ENCODE data around the gene CFDP1. TPM values are rescaled to one million over a fixed set of nuclear protein-coding genes. Genes with fewer than 3 reads are reported as not detected.
"Not testable (repeated sequence)": the region's sequence is repeated elsewhere in the genome, so short reads cannot be mapped to it uniquely, and the experiment has no call there.

The CFDP1 gene
- polyA plus RNA-seq, 1 donor (not counting 4 experiments of a cell fraction or from before 2014, with no cell fraction given): 42.1 TPM

- H3K36me3 ChIP-seq (ENCODE audit: control insufficient read depth in 2 of 2, extremely low read depth in 1 of 2, insufficient read depth in 2 of 2, low read length in 2 of 2): no peaks in the 10 kb centered on the region
- no peak overlapping the region for H2AFZ ChIP-seq (ENCODE audit: control insufficient read depth, low read length)
- no peak for TF ChIP-seq EZH2 (IDR thresholded peaks at IDR 0.05; ENCODE audit: low read length)
- H3K4me1 ChIP-seq (ENCODE audit: control insufficient read depth, extremely low read depth, insufficient read depth, low read length): peaks cover 21% of the 10 kb centered on the region
- dilution Hi-C loops (cut with MboI; ENCODE audit: extremely low pct_ligation_motif_present, low sequenced_read_pairs): no loop called here
- no peak overlapping the region for H3K4me2 ChIP-seq (ENCODE audit: control insufficient read depth, extremely low read depth, insufficient read depth, low read depth, low read length)
- DNase-seq (ENCODE audit: low read depth, low spot score) (no peak), FAIRE-seq (no peak)
- H3K27me3 ChIP-seq (ENCODE audit: control insufficient read depth, extremely low read depth, insufficient read depth, low read length): no peaks in the 10 kb centered on the region
- no peaks in the 10 kb centered on the region for H3K9me3 ChIP-seq (ENCODE audit: control insufficient read depth, low read depth, low read length)
- H3K9ac ChIP-seq (ENCODE audit: control insufficient read depth, extremely low read depth, insufficient read depth, low read length): no peak overlapping the region
- no peaks in the 10 kb centered on the region for H3K9me1 ChIP-seq (ENCODE audit: control insufficient read depth, extremely low read depth, insufficient read depth, low read length)
- no peaks in the 10 kb centered on the region for H4K20me1 ChIP-seq (ENCODE audit: control insufficient read depth, extremely low read depth, insufficient read depth, low read length)
- no peaks in the 10 kb centered on the region for H3K79me2 ChIP-seq (ENCODE audit: control insufficient read depth, insufficient read depth, low read length)
- H3K27ac ChIP-seq (ENCODE audit: control insufficient read depth, insufficient read depth, low read length): no peak overlapping the region
- H3K4me3 ChIP-seq (ENCODE audit: control insufficient read depth in 2 of 3, extremely low read depth in 1 of 3, insufficient read depth in 2 of 3, low read depth in 1 of 3, low read length in 3 of 3): no peak overlapping the region
Observed at GRCh38 chr16:75272097-75272551, 161.2 kb downstream of the CFDP1 start.

GRCh38 chr16:75271441-75272096 is 161.7 kb downstream of the CFDP1 start:
- no peak overlapping the region for H3K9ac ChIP-seq (ENCODE audit: control insufficient read depth, extremely low read depth, insufficient read depth, low read length)
- H3K4me3 ChIP-seq (ENCODE audit: control insufficient read depth in 2 of 3, extremely low read depth in 1 of 3, insufficient read depth in 2 of 3, low read depth in 1 of 3, low read length in 3 of 3): no peak overlapping the region
- no peak overlapping the region for H3K4me2 ChIP-seq (ENCODE audit: control insufficient read depth, extremely low read depth, insufficient read depth, low read depth, low read length)
- no peaks in the 10 kb centered on the region for H3K36me3 ChIP-seq (ENCODE audit: control insufficient read depth in 2 of 2, extremely low read depth in 1 of 2, insufficient read depth in 2 of 2, low read length in 2 of 2)
- no peaks in the 10 kb centered on the region for H4K20me1 ChIP-seq (ENCODE audit: control insufficient read depth, extremely low read depth, insufficient read depth, low read length)
- no peak for DNase-seq (ENCODE audit: low read depth, low spot score)
- dilution Hi-C loops (cut with MboI; ENCODE audit: extremely low pct_ligation_motif_present, low sequenced_read_pairs): no loop called here
- H3K79me2 ChIP-seq (ENCODE audit: control insufficient read depth, insufficient read depth, low read length): peaks cover under 1% of the 10 kb centered on the region
- peaks cover 26% of the 10 kb centered on the region for H3K4me1 ChIP-seq (ENCODE audit: control insufficient read depth, extremely low read depth, insufficient read depth, low read length)
- H3K27me3 ChIP-seq (ENCODE audit: control insufficient read depth, extremely low read depth, insufficient read depth, low read length): no peaks in the 10 kb centered on the region
- no peak for FAIRE-seq
- no peak for TF ChIP-seq CTCF (optimal IDR thresholded peaks at IDR 0.05 in 1 of 3, IDR thresholded peaks at IDR 0.05 in 1 of 3, conservative IDR thresholded peaks at IDR 0.05 in 1 of 3; ENCODE audit: extremely low read depth in 1 of 3, insufficient read depth in 2 of 3, low read length in 3 of 3)
- no peak for TF ChIP-seq EZH2 (IDR thresholded peaks at IDR 0.05; ENCODE audit: low read length)
- no peak overlapping the region for H2AFZ ChIP-seq (ENCODE audit: control insufficient read depth, low read length)
- H3K9me1 ChIP-seq (ENCODE audit: control insufficient read depth, extremely low read depth, insufficient read depth, low read length): no peaks in the 10 kb centered on the region
- no peak overlapping the region for H3K27ac ChIP-seq (ENCODE audit: control insufficient read depth, insufficient read depth, low read length)
- H3K9me3 ChIP-seq (ENCODE audit: control insufficient read depth, low read depth, low read length): no peaks in the 10 kb centered on the region

GRCh38 chr16:75269358-75269757 is 163.9 kb downstream of the CFDP1 start:
- H3K36me3 ChIP-seq (ENCODE audit: control insufficient read depth in 2 of 2, extremely low read depth in 1 of 2, insufficient read depth in 2 of 2, low read length in 2 of 2); H3K27ac ChIP-seq (ENCODE audit: control insufficient read depth, insufficient read depth, low read length); H3K4me2 ChIP-seq (ENCODE audit: control insufficient read depth, extremely low read depth, insufficient read depth, low read depth, low read length); H3K9ac ChIP-seq (ENCODE audit: control insufficient read depth, extremely low read depth, insufficient read depth, low read length); H4K20me1 ChIP-seq (ENCODE audit: control insufficient read depth, extremely low read depth, insufficient read depth, low read length); H2AFZ ChIP-seq (ENCODE audit: control insufficient read depth, low read length); dilution Hi-C loops (cut with MboI; ENCODE audit: extremely low pct_ligation_motif_present, low sequenced_read_pairs); DNase-seq (ENCODE audit: low read depth, low spot score); H3K4me3 ChIP-seq (ENCODE audit: control insufficient read depth in 2 of 3, extremely low read depth in 1 of 3, insufficient read depth in 2 of 3, low read depth in 1 of 3, low read length in 3 of 3); H3K9me1 ChIP-seq (ENCODE audit: control insufficient read depth, extremely low read depth, insufficient read depth, low read length); FAIRE-seq; H3K27me3 ChIP-seq (ENCODE audit: control insufficient read depth, extremely low read depth, insufficient read depth, low read length); H3K9me3 ChIP-seq (ENCODE audit: control insufficient read depth, low read depth, low read length): not testable (repeated sequence)
- peaks cover 36% of the 10 kb centered on the region for H3K4me1 ChIP-seq (ENCODE audit: control insufficient read depth, extremely low read depth, insufficient read depth, low read length)
- H3K79me2 ChIP-seq (ENCODE audit: control insufficient read depth, insufficient read depth, low read length): peaks cover 17% of the 10 kb centered on the region

All from keratinocyte (primary cell).